ENCODE data around the gene EOLA1. TPM values are rescaled to one million over a fixed set of nuclear protein-coding genes. Genes with fewer than 3 reads are reported as not detected.
"Not testable (repeated sequence)": the region's sequence is repeated elsewhere in the genome, so short reads cannot be mapped to it uniquely, and the experiment has no call there.

EOLA1 gene
- polyA plus RNA-seq, 3 donors, result 18.3 to 23.0 (median 22.5) TPM

DNA sequence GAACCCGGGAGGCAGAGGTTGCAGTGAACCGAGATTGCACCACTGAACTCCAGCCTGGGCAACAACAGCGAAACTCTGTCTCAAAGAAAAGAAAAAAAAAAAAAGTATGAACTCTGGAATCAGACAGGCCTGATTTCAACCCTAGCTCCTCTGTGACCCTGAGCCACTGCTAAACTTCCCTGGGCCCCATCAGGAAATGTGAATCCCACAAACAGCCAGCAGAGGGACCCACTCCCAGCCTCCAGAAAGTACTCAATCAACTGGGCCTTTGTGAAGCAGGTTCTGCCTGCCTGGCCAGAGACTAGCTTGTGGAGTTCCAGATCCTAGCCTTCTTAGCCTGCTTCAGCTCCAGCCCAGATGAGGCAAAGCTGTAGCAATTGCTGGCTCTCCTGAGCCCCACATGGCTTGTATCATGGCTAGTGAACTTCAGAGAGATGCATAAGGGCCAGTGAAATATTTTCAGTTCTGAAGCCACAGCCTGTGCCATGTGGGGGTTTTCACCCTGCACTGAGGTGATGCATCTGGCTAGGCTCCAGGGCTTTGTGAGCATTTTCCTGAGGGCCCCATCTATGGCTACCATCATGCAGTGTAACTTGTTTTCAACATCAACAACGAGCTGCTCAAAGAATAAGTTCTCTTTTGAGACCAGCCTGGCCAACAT lies 28.5 kb upstream of the EOLA1 start:
- no peak for DNase-seq (ENCODE audit: low read depth in 3 of 3, low spot score in 2 of 3)

DNA sequence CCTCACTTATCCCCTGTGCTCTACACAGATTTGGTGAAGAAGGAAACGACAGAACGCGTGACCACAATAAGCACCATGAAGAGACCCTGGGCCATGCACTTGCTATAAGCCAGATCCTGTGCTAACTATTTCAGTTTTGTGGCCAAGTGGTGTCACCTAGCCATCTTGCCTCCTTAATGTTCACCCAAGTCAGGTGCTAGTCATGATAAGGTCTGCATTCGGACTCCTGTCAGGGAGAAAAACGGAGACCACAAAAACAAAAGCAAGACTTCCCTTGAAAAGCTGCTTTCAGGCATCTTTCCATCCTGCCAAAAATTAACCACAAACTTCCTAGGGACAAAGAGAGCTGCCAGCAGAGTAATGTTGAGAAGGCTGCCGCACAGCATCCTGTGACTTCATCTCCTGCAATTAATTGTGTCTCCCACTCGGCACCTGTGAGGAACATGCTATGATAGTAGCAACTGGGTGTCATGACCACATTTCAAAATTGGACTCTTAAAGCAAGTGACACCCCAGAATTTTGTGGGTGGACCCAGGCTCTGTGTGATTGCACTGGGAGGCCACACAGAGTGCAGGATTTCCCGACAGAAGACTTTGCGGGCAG lies 26.9 kb upstream of the EOLA1 start:
- DNase-seq (ENCODE audit: low read depth in 3 of 3, low spot score in 2 of 3), result no peak

DNA sequence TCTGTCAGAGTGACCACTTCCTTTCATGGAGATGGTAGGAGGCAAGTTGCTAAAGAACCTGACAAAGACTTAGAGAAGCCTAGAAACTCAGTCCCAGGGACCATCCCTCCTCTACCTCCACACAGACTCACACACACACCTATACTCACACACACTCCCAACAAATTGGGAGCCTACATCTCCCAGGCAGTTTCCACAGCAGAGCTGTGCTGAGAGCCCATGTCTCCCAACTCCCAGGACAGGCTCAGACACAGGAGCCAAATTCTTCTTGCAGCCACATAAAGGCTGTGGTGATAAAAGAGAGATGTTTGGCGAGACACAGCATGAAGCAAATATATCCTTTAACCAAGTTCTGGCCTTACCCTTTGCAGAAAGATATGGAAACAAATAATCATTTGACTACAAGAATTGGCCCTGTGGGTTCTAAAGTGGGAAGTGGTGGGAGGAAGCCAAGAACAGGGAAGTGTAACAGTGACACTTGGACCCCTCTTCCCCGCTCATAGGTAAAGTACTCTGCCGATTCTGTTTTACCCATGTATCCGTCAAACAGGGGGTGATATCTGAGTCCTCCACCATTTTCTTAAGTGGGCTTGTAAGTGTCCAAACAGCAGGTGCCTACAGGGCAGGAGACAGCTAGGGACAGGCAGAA lies 24.7 kb upstream of the EOLA1 start:
- no peak for DNase-seq (ENCODE audit: low read depth in 3 of 3, low spot score in 2 of 3)

DNA sequence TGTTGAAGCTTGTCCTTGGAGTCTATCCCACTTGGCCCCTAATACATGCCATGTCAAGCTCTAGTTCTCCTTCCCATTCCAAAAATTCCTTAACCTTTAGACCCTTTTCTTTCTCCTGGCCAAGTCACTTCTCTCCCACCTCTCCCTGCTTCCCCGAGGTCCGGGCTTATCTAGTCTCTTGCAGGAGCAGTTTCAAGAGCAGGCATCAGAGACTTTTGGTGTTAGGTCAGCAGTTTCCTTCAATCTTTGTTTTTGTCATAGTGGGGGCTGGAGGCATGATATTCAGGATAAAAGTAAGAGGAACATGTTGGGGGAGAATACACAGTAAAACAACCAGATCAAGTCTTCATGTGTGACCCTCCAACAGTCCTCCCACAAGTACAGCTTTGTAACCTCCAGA lies 24.2 kb upstream of the EOLA1 start:
- DNase-seq (ENCODE audit: low read depth in 3 of 3, low spot score in 2 of 3), result no peak

DNA sequence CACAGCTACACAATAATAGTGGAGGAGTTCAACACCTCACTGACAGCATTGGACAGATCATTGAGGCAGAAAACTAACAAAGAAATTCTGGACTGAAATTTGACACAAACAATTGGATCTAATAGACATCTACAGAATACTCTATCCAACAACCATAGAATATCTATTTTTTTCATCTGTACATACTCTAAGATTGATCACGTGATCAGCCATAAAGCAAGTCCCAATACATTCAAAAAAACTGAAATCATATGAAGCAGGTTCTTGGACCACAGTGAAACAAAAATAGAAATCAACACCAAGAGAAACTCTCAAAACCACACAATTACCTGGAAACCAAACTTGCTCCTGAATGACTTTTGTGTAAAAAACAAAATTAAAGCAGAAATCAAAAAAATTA lies 23.5 kb upstream of the EOLA1 start:
- no peak for DNase-seq (ENCODE audit: low read depth in 3 of 3, low spot score in 2 of 3)

DNA sequence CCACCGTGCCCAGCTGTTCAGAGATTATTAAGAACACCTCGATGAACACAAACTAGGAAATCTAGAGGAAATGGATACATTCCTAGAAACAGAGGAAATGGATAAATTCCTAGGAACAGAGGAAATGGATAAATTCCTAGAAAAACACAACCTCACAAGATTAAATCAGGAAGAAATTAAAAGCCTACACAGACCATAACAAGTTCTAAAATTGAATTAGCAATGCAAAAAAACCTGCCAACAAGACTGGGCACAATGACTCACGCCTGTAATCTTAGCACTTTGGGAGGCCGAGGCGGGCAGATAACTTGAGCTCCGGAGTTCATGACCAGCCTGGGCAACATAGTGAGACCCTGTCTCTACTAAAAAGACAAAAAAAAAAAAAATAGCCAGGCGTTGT lies 22.6 kb upstream of the EOLA1 start:
- DNase-seq (ENCODE audit: low read depth in 3 of 3, low spot score in 2 of 3), result no peak

DNA sequence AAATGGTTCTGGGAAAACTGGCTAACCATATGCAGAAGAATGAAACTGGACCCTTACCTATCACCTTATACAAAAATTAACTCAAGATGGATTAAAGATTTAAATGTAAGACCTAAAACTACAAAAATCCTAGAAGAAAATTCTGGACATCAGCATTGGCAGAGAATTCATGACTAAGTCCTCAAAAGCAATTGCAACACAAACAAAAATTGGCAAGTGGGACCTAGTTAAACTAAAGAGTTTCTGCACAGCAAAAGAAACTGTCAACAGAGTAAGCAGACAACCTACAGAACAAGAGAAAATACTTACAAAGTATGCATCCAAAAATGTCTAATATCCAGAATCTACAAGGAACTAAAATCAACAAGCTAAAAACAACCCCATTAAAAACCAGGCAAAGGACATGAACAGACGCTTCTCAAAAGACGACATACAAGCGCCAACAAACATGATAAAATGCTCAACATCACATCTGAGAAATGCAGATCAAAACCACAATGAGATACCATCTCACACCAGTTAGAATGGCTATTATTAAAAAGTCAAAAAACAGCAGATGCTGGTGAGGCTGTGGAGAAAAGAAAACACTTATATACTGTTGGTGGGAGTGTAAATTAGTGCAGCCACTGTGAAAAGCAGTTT lies 20.1 kb upstream of the EOLA1 start:
- DNase-seq (ENCODE audit: low read depth in 3 of 3, low spot score in 2 of 3), result not testable (repeated sequence)

DNA sequence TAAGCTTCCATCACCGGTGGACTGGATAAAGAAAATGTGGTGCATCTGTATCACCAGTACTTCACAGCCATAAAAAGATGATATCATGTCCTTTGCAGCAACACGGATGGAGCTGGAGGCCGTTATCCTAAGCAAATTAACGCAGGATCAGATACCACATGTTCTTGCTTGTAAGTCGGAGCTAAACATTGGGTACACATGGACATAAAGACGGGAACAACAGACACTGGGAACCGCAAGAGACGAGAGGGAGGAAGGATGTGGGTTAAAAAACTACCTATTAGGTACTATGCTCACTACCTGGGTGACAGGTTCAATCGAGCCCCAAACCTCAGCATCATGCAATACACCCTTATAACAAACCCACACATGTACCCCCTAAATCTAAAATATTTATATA lies 19.4 kb upstream of the EOLA1 start:
- DNase-seq (ENCODE audit: low read depth in 3 of 3, low spot score in 2 of 3), result no peak

DNA sequence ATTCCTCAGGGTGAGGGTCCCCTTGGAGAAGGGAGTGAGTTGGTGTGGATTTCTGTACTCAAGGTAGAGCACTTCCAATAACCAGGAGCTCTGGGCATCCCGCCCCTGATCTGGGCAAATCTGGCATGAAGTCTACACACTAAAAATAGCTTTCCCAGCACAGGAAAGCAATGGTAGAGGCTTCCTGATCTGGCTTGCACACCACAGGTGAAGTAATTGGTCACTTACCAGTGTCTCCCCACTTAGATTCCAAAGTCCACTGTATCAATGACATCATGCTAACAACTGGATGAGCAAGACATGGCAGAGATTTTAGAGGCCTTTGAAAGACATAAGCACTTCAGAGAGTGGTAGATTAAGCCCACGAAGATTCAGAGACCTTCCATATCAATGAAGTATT lies 17.9 kb upstream of the EOLA1 start:
- DNase-seq (ENCODE audit: low read depth in 3 of 3, low spot score in 2 of 3), result no peak

DNA sequence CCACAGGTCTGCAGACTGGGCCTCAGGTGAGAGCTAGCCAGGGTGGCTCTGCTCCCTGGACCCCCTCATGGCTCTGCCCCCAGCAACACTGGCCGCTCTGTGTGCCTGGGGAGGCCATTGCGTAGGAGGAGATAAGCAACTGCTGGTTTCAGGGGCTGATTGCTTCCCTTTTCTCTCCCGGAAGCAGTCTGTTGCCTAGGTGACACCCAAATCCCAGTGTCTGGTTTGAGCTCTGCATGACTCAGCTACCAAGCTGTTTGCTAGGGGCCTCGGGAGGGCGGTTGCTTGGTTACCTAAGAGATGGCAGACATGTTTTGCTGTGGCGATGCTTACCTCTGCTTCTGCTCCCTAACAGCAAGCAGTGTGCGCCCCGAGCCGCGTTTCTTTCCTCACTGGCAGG lies 15.4 kb upstream of the EOLA1 start:
- DNase-seq (ENCODE audit: low read depth in 3 of 3, low spot score in 2 of 3), result not testable (repeated sequence)

DNA sequence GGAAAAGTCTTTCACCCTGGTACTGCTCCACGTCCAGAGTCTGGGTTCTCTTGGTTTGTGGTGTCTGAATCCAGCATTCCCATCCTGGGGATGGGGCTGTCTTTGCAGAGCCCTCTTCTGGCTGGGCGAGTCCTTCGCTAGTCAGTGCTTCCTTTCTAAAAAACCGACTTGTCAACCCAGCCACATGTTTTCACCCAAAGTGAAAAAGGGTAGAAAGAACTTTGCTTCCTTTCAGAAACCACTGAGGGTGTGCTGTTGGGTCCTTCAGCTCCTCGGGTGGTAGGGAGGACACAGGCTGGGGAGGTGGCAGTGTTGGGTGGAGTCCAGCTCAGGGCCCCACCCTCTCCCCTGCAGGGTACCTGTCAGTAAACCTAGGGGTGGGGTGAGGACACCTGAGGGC lies 14.9 kb upstream of the EOLA1 start:
- not testable (repeated sequence) for DNase-seq (ENCODE audit: low read depth in 3 of 3, low spot score in 2 of 3)

DNA sequence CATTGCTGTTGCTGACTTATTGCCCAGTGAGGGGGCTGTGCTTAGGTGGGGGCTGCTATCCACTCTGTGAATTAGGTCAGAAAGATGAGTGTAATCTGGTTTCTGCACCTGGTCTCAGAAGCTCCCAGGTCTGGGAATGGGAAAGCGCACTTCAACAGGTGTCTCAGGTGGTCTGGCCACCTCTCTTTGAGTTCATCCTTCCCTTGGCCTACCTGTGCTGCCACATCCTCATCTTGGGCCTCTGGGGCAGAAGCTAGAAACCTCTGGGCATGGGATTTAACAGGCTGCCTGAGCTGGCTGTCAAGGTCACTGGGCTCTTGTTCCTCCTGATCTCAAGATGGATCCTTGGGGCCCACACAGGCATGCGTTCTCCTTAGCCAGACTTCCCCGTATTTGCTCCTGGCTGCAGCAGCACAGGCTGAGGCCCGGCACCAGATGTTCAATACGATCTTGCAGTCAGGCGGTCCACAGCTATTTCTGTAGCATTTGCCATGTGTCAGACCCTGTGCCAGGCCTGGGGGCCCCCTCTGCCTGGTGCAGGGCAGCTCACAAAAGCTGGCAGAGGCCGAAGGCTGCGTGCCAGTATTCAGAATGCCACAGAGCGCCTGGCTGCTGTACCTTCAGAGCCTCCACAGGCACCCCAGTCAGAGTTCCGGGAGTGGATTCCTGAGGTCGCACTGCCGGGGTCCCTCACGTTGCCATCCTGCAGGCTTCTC lies 14.3 kb upstream of the EOLA1 start:
- DNase-seq (ENCODE audit: low read depth in 3 of 3, low spot score in 2 of 3), result not testable (repeated sequence)

DNA sequence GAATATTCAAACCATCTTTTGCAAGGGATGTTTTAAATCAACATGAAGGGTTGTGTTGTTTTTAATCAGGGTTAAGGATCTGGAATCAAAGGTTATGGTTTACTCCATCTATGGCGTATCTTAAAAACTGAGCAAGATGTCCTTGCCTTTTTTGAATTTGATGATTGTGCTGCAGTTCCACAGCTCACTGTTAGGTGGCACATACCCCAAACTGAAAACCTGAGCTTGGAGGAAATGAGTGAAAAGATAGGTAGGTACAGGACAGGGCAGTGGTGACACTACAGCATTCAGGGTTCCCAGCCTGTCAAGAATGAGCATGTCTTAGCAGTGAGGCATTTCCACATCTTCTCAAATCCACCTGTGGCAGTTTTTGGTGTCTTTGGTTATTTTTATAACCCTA lies 13.1 kb upstream of the EOLA1 start:
- no peak for DNase-seq (ENCODE audit: low read depth in 3 of 3, low spot score in 2 of 3)

DNA sequence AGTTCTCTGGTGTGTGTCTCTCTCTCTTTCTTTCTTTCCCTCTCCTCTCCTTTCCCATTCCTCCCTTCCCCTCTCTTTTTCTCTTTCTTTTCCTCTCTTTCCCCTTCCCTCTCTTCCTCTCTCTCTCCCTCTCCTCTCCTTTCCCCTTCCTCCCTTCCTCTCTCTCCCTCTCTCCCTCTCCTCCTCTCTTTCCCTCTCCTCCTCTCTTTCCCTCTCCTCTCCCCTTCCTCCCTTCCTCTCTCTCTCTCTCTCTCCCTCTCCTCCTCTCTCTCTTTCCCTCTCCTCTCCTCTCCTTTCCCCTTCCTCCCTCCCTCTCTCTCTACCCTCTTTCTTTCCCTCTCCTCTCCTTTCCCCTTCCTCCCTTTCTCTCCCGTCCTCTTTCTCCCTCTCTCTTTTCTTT lies 12.4 kb upstream of the EOLA1 start:
- no peak for DNase-seq (ENCODE audit: low read depth in 3 of 3, low spot score in 2 of 3)

DNA sequence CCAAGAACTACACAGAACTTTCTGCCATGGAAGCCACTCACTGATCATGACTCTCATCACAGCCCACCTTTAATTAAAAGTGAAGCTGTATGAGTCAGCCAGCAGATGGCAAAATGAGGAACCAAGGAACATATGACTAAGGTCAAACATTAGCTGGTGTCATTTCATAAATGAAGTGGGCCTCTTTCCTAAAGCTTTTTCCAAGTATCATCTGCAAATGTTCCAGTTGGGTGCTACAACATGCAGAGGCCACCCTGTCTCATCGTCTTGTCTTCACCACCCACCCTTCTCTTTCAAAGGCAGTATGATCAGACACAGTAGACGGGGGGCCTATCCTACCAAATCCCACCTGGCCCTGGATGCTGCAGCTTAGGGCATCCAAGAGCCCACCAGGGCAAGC lies 9.2 kb upstream of the EOLA1 start:
- no peak for DNase-seq (ENCODE audit: low read depth in 3 of 3, low spot score in 2 of 3)

DNA sequence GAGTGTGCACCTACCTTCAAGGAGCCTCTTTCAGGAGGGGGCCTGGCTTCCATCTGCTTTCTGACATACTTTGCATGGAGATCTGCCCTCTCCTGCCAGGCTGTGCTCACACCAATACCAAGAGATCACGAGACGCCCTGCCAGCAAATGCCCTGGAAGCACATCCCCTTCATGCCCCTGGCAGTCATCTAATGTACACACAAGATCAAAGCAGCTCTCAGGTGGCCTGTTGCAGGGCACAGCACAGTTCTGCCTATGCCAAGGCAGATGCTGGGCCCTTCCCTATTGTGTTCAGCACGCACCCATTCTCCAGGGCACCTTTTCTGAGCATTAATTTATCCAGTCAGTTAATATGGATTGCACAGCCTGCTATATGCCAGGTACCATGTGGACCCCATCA lies 7.9 kb upstream of the EOLA1 start:
- DNase-seq (ENCODE audit: low read depth in 3 of 3, low spot score in 2 of 3), result not testable (repeated sequence)

DNA sequence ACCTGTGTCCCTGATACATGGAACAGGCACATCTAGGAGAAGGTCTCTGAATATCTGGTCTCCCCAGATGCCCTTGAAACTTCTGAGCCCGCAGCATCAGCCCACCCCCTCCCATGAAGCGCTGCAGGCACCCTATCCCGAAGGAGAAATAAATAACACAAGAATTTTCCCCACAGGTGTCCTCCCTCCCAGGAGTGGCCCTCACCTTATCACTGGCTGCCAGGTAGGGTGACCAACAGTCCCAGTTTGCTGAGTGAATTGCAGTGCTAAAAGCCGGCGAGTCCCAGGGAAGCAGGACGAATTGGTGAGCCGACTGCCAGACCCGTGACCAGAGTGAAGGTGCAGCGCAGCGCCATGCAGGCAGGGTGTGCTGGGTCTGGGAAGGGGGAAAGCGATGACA lies 6.8 kb upstream of the EOLA1 start:
- not testable (repeated sequence) for DNase-seq (ENCODE audit: low read depth in 3 of 3, low spot score in 2 of 3)

DNA sequence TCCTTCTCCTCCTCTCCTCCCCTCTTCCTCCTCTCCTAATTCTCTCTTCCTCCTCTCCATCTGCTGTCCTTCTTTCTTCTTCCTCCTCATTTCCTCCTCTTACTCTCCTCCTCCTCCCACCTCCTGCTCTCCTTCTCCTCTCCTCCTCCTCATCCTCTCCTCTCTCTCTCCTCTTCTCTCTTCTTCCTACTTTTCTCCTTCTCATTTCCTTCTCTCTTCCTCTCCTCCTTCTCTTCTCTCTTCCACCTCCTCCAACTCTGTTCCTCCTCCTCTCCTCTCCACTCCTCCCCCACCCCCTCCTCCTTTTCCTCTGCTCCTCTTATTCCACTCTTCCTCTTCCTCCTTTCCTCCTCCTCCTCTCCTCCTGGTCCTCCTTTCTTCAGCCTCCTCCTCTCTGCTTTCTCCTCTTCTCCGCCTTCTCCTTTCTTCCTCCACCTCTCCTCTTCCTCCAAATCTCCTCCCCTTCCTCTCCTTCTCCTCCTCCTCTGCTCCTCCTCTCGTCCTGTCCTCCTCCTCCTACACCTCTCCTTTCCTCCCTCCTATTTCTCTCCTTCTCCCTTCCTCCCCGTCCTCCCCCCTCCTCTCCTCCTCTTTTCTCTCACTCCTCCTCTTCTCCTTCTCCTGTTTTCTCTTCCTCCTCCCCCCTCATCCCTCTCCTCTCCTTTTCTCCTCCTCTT lies 5.7 kb upstream of the EOLA1 start:
- not testable (repeated sequence) for DNase-seq (ENCODE audit: low read depth in 3 of 3, low spot score in 2 of 3)

DNA sequence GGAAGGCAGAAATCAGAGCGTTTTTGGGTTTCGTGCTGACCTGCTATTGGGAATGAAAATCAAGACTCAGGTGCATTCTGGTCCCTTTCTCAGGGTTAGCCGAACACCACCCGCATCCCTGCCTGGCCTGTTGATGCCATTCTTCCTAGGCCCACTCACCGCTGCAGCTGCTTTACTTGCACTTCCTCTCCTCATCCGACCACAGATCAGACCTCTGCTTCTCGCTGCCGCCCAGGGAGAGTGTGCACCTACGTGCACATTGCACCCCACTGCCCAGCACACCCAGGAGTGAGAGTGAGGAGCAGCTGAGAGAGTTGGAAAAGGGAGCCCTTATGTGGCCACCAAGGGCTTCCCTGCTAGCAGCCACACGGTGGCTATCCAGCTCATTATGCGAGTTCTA lies 3.3 kb upstream of the EOLA1 start:
- DNase-seq (ENCODE audit: low read depth in 3 of 3, low spot score in 2 of 3), result not testable (repeated sequence)

DNA sequence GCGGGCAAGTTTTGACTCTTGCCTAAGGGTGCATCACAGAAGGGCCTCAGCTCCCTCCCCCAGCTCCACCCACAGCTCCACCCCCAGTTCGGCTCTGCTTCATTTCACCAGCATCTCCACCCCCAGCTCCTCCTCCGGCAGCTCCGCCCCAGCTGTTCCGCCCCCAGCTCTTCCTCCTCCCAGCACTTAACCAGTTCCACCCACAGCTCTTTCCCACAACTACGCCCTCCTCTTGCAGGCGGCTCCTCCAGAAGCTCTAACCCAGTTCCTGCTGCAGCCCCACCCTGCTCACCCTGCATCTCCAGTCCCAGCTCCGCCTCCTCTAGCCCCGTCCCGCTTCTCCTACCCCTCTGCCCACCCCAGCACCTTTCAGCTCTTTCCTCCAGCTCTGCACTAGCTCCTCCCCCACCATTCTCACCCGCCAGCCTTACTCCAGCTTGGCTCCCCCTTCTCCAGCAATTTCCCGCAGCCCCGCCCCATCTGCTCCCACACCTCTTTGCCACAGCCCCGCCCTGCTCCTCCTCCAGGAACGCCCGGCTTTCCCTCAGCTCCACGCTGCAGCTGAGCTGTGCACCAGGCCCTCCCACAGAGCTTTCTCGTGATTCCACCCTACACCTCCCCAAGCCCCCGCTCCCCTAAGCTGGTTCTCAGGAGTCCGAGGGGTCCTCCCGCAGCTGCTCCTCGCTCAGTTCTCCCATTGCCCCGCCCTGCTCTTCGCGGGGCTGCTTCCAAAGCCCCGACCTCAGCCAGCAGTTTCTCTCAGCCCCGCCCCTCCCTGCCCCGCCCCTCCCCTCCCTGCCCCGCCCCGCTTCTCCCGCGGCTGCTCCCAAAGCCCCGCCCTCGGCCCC lies 1.3 kb upstream of the EOLA1 start:
- DNase-seq (ENCODE audit: low read depth in 3 of 3, low spot score in 2 of 3), result peak; percentile 47 to 65 (median 62)

Measured in right renal cortex interstitium (tissue), 3 donors.